GM18511 (cell line): Measurements from ENCODE around the gene CNPY4.
A peak's percentile ranks its signal among the peaks of the same experiment; 100 is the strongest.

Source experiments
- ATAC-seq: cut with Tn5 transposase; IDR thresholded peaks from one replicate; pipeline ENCODE4 v1.9.1; 2021; ENCODE audit warnings: mild to moderate bottlenecking, moderate library complexity; ENCODE audit not compliant: unreplicated experiment

The CNPY4 gene

GRCh38 chr7:100091411-100092181 is 27.8 kb upstream of the CNPY4 start:
- ATAC-seq = no peak

GRCh38 chr7:100093054-100093453 is 26.4 kb upstream of the CNPY4 start:
- no peak for ATAC-seq

GRCh38 chr7:100093498-100093897 is 25.9 kb upstream of the CNPY4 start:
- ATAC-seq = no peak

DNA sequence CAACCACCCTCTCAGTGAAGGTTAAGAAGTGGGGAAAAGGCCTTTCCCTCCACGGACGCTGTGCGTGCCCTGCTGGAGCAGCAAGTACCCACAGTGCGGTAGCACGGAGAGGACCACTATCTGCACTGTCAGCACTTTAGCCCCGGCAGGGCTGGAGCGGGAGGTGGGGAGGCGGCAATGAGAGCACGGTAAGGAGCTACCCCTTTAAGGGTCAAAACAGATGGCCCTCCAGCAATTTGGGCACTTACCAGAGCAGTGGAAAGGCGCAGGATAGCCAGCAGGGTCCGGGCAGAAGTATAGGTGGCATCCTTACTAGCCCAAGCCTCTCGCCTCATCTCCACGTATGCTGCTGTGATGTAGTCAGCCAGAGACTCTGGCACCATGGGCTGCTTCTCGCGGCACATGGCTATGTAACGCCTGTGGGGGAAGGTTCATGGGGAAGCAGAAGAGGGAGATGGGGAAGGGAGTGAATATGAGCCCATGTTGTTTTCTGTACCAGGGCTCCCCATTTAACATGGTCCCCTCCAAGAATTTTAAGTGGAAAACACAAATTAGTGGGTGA is 25.4 kb upstream of the CNPY4 start:
- ATAC-seq = no peak

DNA sequence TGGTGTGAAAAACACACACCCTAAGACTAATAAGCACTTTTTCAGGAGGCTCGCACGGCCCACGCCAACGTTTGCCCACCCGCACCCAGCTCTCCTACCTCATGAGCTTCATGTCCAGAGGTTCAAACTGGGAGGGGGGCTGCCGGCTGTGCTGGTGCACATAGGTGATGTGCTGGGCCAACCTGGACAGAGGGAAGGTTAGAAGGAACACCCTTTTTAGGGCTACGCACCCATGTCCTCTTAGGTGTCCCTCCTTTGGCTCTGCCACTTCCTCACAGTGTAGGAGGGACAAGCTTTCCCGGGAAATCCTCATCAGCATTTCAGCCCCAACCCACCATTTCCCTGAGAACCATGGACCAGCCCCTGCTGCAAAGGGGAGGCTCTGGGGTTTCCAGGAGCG is 24.1 kb upstream of the CNPY4 start:
- ATAC-seq = no peak

DNA sequence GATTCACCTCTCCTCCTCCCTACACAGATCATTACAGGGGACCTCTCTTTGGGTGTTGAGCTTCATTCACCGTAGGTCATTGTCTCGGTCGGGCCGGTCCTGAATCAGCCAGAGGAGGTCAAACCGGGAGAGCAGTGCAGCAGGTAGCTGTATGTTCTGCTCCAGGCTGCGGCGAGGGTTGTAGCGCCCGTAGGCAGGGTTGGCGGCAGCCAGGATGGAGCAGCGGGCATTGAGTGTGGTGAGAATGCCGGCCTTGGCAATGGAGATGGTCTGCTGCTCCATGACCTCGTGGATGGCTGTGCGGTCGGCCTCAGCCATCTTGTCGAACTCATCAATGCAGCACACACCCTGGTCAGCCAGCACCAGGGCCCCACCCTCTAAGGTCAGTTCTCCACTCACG is 23.7 kb upstream of the CNPY4 start:
- no peak for ATAC-seq

- no peak for ATAC-seq
These were observed 20.5 kb upstream of the CNPY4 start for GRCh38 chr7:100098913-100099312.

GRCh38 chr7:100099452-100099851 is 20.0 kb upstream of the CNPY4 start:
- no peak for ATAC-seq

DNA sequence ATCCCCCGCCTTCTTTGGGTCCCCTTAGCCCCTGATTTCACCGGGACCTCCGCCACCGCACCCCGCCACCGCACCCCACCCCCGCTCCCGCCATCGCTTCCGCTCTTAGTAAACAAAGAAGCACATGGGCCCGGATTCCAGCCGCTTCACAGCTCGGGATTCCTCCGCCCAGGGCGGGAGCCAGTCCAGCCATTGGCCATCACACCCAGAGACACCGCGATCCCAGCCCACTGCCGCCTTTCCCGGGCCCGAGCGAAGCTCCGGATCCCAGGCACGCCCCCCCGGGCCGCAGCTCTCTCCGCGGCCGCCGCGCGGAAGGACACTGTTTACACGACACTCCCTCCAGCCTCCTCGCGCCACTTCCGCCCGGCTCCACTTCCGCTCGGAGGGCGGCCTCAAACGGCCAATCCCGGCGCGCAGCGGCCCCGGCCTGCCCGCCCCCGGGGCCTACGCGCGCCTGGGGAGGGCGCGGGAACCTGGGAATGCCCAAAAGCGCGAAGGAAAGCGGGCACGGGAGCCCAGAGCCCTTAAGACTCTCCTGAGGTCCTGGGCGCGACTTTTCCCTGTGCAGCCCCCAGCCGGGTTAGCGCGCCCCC is 18.9 kb upstream of the CNPY4 start:
- ATAC-seq = peak; percentile 78

GRCh38 chr7:100101016-100101862 is 18.2 kb upstream of the CNPY4 start, which contains the start of the genes AP4M1 and MCM7:
TSS of gene AP4M1 (plus strand) at chr7:100101643. CDS start at chr7:100101715, 72 bp downstream.
TSS of gene MCM7 (minus strand) at chr7:100101397. CDS start at chr7:100101294, 103 bp downstream.
- ATAC-seq = peak; percentile 89

DNA sequence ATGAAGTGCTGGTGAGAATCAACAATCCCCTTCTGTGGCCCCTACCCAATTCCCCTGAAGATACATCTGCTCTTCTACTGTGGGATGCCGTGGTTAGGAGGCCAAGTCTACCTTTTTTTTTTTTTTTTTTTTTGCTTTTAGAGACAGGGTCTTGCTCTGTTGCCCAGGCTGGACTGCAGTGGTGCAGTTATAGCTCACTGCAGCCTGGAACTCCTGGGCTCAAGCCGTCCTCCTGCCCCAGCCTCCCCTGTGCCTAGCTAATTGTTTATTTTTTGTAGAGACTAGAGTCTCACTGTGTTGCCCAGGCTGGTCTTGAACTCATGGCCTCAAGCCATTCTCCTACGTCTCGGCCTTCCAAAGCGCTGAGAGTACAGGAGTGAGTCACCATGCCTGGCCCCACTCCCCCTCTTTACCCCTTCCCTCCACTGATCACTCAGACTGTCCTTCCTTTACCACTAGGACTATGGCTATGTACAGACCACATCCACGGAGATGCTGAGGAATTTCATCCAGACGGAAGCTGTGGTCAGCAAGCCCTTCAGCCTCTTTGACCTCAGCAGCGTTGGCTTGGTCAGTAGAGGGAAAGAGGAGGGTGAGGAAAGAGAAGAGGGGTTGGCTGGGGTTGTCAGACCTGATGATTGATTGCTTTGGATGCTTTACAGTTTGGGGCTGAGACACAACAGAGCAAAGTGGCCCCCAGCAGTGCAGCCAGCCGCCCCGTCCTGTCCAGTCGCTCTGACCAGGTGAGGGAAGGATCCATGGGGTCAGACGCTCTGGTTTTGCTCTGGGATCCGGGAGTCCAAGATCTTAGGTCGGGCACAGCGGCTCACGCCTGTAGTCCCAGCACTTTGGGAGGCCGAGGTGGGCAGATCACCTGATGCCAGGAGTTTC is 16.2 kb upstream of the CNPY4 start:
- no peak for ATAC-seq

DNA sequence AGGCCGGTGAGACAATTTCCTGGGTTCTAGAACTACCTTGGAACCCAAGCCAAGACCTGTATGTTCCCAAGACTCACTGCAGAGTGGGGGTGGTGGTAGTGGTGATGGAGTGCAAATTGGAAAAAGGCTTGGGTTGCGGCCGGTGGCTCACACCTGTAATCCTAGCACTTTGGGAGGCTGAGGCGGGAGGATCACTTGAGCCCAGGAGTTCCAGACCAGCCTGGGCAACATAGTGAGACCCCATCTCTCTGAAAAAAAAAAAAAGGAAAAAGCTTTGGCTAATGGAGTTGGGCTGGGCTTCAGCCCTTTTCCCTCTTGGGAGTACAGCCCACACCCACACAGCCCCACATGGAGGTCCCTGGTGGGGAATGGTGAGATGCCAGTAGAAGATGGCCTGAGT is 13.9 kb upstream of the CNPY4 start:
- no peak for ATAC-seq

GRCh38 chr7:100106633-100107032 is 12.8 kb upstream of the CNPY4 start:
- ATAC-seq = no peak

DNA sequence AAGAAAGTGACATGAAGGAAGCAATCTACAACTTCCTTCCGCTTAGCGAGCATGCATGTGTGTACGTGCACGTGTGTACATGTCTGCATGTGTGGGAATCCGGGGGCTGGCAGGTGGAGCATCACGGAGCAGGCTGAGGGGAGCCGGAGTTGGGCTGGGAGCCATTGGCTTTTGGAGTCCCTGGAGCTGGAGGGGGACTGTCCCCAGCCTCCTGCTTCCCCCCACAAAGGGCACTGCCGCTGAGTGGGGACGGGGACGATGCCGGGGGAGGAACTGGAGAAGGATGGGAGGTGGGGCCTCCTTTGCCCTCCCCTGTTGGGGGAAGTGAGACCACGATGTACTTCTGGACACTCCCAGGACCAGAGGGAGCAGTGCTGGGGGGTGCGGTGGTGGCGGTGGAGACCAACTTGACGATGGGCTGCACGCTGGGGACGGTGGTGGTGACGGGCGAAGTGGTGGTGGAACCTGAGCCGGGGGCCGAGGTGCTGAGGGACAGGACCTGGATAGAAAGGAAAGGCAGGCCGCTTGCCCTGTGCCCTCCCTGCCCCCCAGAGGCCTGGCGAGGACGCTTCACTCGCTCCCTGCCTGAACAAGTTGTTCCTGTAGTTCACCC is 12.2 kb upstream of the CNPY4 start:
- no peak for ATAC-seq

- no peak for ATAC-seq
These were observed 11.5 kb upstream of the CNPY4 start for GRCh38 chr7:100107890-100108289.

DNA sequence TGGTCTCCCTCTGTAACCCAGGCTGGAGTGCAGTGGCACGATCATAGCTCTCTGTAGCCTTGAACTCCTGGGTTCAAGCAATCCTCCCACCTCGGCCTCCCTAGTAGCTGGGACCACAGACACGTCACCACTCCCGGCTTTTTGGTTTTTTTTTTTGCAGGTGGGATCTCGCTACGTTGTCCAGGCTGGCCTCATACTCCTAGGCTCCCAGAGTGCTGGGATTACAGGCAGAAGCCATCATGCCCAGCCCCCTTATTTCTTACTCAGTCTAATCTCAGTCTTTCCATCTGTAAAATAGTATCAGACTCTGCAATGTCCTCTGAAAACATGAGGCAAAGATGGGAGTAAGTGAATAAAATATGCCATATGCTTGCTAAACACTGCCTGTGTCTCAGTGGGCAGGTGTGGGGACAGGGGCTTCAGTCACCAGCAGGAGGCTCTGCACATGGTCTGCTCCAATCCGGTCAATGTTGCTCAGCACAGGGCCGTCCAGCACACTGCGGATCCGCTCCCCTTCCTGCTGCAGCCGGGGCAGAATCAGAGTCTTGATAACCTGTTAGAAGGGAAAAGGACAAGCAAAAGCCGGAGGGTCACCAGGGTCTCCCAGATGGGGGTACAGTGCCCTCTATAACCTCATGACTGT is 9.8 kb upstream of the CNPY4 start:
- no peak for ATAC-seq

DNA sequence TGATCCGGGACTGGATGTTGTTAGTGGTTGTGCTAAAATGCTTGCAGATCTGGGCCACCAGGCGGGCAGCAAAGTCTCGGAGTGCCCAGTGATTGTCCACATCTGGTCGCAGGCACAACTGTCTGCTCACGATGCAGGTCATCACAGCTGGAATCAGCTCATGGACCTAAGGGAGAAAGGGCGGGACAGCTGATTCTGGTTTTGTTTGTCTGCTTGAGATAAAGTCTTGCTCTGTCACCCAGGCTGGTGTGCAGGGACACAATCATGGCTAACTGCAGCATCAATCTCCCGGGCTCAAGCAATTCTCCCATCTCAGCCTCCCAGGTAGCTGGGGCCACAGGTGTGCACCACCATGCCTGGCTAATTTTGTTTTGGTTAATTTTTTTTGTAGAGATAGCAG is 8.3 kb upstream of the CNPY4 start:
- no peak for ATAC-seq

DNA sequence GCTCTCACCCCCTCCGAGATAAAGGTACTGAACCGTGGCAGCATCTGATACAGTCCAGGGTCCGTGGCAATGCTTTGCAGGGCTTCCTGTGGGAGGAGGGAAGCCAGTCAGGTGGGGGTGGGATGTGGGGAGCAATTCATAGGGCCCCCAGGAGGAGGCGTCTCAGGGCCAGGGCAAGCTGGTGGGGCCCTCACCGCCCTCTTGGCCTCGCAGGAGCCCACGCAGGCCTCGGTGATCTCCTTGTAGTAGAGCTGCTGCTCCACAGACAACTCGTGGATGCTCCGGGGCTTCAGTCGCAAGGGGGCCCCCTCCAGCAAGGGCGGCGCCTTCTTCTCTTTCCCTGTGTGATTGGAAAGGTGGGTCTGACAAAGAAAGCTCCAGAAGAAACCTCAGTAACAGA is 7.5 kb upstream of the CNPY4 start:
- ATAC-seq = no peak

- no peak for ATAC-seq
These were observed 4.4 kb upstream of the CNPY4 start for GRCh38 chr7:100115026-100115425.
